Right lobe of liver (tissue), 6 donors: Measurements from ENCODE around the gene CSTF2T. TPM values are rescaled to one million over a fixed set of nuclear protein-coding genes. Genes with fewer than 3 reads are reported as not detected.
A peak's percentile ranks its signal among the peaks of the same experiment; 100 is the strongest.

ENCODE experiments used
- ATAC-seq, 4 donors: fragments of 200-7000 bp; cut with Tn5 transposase; one replicate each; pipeline ENCODE4 v1.9.1; 2020; ENCODE audit warnings: mild to moderate bottlenecking in 4 of 4, moderate library complexity in 4 of 4
- DNase-seq, 3 donors: peaks; one replicate each; pipeline ENCODE4 v3.0.0-alpha.2; 2020
- H3K27ac ChIP-seq, 3 donors: fragments of 200-600 bp; one replicate each; pipeline ENCODE4 v1.8.0; 2022
- H3K27me3 ChIP-seq, 2 donors: fragments of 200-600 bp; one replicate each; pipeline ENCODE4 v1.8.0; 2022
- H3K36me3 ChIP-seq, 4 donors: fragments of 200-600 bp; sonication (generic) in 1 of 4; one replicate each; pipeline versions ENCODE4 v1.5.1 to v1.8.0; 2017 to 2022; ENCODE audit warnings: control low read depth in 1 of 4
- H3K4me1 ChIP-seq, 4 donors: fragments of 200-600 bp; sonication (generic) in 1 of 4; one replicate each; pipeline versions ENCODE4 v1.5.1 to v1.8.0; 2017 to 2022; ENCODE audit warnings: control low read depth in 1 of 4
- H3K4me3 ChIP-seq, 3 donors: fragments of 200-600 bp; one replicate each; pipeline ENCODE4 v1.8.0; 2022
- H3K9me3 ChIP-seq, 4 donors: fragments of 200-600 bp; sonication (generic) in 1 of 4; one replicate each; pipeline versions ENCODE4 v1.5.1 to v1.8.0; 2017 to 2022; ENCODE audit warnings: control low read depth in 1 of 4
- CTCF ChIP-seq, 4 donors: fragments of 200-600 bp in 3 of 4; fragments of 450-650 bp in 1 of 4; IDR thresholded peaks; one replicate each; pipeline versions ENCODE4 v1.5.1 to v1.8.0; 2016 to 2022; ENCODE audit warnings: antibody characterized with exemption in 4 of 4, mild to moderate bottlenecking in 2 of 4
- POLR2A ChIP-seq: fragments of 450-650 bp; IDR thresholded peaks from one replicate; pipeline ENCODE4 v1.6.1; 2017; ENCODE audit warnings: antibody characterized with exemption, mild to moderate bottlenecking
- WGBS: methylation state at CpG from one replicate; pipeline ENCODE4 v1.1.6; 2018; ENCODE audit warnings: low coverage, low lambda C conversion rate; ENCODE audit not compliant: insufficient coverage; ENCODE audit errors: missing lambda C conversion rate; 5-methylcytosine and 5-hydroxymethylcytosine counted together
- intact Hi-C, 2 donors: fragments of 100-400 bp; cut with DNase I; formaldehyde crosslinking; loops; one replicate each; pipeline versions ENCODE4 v1.11.2 to v1.14.1; 2022
- total RNA-seq, 6 experiments: library from RNA; depleted of rRNA in 2 of 6; stranded (reverse); fragments of >200 nt in 2 of 6; fragmentation: NEBNext Ultra II Directional in 3 of 6; extraction: Animal tissue kit (Norgen Biotek cat#: 25700) in 3 of 6; gene quantifications; one replicate each; pipeline versions ENCODE4 v1.1.0 to v1.2.4, GENCODE V29; 2016 to 2023
- donor health status: DM: no; HTN: yes; CAD: no.
- donor health status: DM: no; HTN: no; CAD: no.
- donor health status: DM: no; HTN: no; CAD: no.
- donor health status: DM: no; HTN: yes; CAD: no.
- donor health status: DM: no; HTN: yes; CAD: no.

Gene CSTF2T
- total RNA-seq, 6 experiments from 2014 or later: 8.0 to 12.3 (median 8.9) TPM

DNA sequence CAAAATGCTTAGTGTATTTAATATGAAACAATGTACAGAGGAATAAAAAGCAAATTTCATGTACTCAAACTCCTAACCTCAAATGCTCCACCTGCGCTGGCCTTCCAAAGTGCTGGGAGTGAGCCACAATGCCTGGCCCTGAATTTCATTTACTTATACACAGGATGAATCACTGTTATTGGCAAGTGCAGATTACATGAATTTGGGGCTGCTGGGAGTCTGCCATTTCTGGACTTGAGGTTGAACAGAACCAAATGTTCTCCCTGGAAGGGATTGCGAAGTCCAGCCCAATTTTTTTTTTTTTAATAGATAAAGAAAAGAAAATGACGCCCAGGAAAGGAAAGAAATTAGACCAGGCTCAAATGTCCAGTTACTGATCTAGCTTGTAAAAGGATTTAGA is 6.8 kb upstream of the CSTF2T start:
- Histone ChIP-seq H3K27ac (no peak overlapping the region), H3K36me3 (no peaks in the 10 kb centered on the region), H3K9me3 (no peaks in the 10 kb centered on the region), H3K4me1 (no peaks in the 10 kb centered on the region), H3K27me3 (no peaks in the 10 kb centered on the region), H3K4me3 (no peak overlapping the region)
- ATAC-seq: no peak
- no peak for DNase-seq
- WGBS: 65% methylated on average over 3 of the region's 3 CpGs
- TF ChIP-seq POLR2A (no peak), CTCF (IDR thresholded peaks at IDR 0.05) (no peak)
- intact Hi-C loops: no loop called here

DNA sequence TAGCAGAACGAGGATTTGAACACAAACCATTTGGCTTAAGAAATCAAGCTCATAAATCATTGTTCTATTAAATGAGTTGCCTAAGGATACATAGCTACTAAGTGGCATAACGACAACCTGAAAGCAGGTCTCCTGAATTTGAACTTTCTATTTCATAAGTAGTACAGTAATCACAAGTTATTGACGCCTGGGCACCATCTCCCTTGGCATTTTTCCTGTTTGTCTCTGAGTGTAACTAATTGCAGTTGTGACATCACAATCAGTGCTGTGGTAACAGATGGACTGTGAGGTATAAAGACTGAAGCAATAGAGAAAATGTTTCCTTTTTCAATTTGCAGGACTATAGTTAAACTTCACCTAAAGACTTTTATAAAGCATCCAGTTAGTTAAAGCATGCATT is 6.4 kb upstream of the CSTF2T start:
- WGBS: 41% methylated on average over 3 of the region's 3 CpGs
- intact Hi-C loops: no loop called here
- Histone ChIP-seq H3K4me1 (no peaks in the 10 kb centered on the region), H3K27ac (no peak overlapping the region), H3K9me3 (no peaks in the 10 kb centered on the region), H3K4me3 (no peak overlapping the region), H3K36me3 (no peaks in the 10 kb centered on the region), H3K27me3 (no peaks in the 10 kb centered on the region)
- ATAC-seq (no peak), DNase-seq (no peak)
- no peak for TF ChIP-seq CTCF (IDR thresholded peaks at IDR 0.05)
- no peak for TF ChIP-seq POLR2A

DNA sequence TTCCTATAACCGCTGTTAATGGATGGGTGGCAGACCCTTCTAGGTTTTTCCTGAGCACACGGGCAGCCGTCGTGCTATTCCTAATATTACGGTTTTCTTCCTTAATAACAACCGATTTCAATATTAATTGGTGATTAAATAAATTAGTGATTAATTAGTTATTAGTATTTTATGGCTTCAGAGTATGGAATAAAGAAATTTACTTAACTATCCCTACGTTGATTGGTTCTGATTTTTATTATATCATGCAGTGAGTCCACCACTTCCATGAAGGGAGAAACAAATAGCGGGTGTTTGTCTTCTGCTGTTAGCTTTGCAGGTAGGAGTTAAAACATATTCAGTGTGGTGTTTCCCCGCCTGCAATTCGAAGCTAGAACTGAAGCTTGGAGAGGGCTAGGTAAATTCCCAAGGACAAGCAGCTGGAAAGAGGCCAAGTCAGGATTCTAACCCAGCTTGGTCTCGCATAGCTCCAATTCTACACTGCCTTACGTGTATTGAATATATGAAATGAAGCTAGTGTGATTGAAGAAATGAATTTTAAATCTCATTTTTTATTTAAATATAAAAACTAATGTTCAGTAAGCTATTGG is 928 bp upstream of the CSTF2T start:
- 12% methylated on average over 12 of the region's 12 CpGs for WGBS
- Histone ChIP-seq H3K9me3 (no peaks in the 10 kb centered on the region), H3K36me3 (no peaks in the 10 kb centered on the region), H3K27me3 (no peaks in the 10 kb centered on the region), H3K4me3 (peak overlapping the region; percentile 71 to 81 (median 72)), H3K27ac (peak overlapping the region; percentile 90 to 97 (median 94)), H3K4me1 (peaks cover 0 to 21% (median 10%) of the 10 kb centered on the region in 4 donors)
- intact Hi-C loops: no loop called here
- no peak for TF ChIP-seq CTCF (IDR thresholded peaks at IDR 0.05)
- no peak for TF ChIP-seq POLR2A
- DNase-seq (no peak), ATAC-seq (peak in 3 of 4 donors; percentile 8 to 30 (median 24))

- no peak for TF ChIP-seq CTCF (IDR thresholded peaks at IDR 0.05)
- no peak for TF ChIP-seq POLR2A
- intact Hi-C loops: no loop called here
- ATAC-seq (peak; percentile 32 to 43 (median 38)), DNase-seq (peak in 1 of 3 donors; percentile 28)
- H3K27me3 ChIP-seq: no peaks in the 10 kb centered on the region
- no peaks in the 10 kb centered on the region for H3K36me3 ChIP-seq
- WGBS: under 1% methylated on average over 13 of the region's 14 CpGs
- H3K9me3 ChIP-seq: no peaks in the 10 kb centered on the region
- peaks cover 0 to 21% (median 10%) of the 10 kb centered on the region in 4 donors for H3K4me1 ChIP-seq
- peak overlapping the region; percentile 90 to 97 (median 94) for H3K27ac ChIP-seq
- H3K4me3 ChIP-seq: peak overlapping the region; percentile 71 to 81 (median 72)
Observed at GRCh38 chr10:51699145-51699474, 285 bp downstream of the CSTF2T start.
